HL-60 (cell line): ENCODE measurements around the gene MPZ.

Experiments
- GABPA ChIP-seq: IDR thresholded peaks from 2 replicates; pipeline ENCODE4 v1.6.1; 2012; ENCODE audit warnings: low read depth
- POLR2AphosphoS5 ChIP-seq: IDR thresholded peaks from 2 replicates; pipeline ENCODE4 v1.6.1; 2012; ENCODE audit warnings: low read depth
- SPI1 ChIP-seq: IDR thresholded peaks from 2 replicates; pipeline ENCODE4 v1.6.1; 2012; ENCODE audit warnings: low read depth, mild to moderate bottlenecking, borderline replicate concordance
- TF ChIP-seq, protein P1 (sequence below): IDR thresholded peaks from one replicate; pipeline ENCODE4 v1.5.1; 2011; ENCODE audit warnings: low read length, control low read depth, inconsistent platforms; ENCODE audit not compliant: insufficient read depth

DNA sequence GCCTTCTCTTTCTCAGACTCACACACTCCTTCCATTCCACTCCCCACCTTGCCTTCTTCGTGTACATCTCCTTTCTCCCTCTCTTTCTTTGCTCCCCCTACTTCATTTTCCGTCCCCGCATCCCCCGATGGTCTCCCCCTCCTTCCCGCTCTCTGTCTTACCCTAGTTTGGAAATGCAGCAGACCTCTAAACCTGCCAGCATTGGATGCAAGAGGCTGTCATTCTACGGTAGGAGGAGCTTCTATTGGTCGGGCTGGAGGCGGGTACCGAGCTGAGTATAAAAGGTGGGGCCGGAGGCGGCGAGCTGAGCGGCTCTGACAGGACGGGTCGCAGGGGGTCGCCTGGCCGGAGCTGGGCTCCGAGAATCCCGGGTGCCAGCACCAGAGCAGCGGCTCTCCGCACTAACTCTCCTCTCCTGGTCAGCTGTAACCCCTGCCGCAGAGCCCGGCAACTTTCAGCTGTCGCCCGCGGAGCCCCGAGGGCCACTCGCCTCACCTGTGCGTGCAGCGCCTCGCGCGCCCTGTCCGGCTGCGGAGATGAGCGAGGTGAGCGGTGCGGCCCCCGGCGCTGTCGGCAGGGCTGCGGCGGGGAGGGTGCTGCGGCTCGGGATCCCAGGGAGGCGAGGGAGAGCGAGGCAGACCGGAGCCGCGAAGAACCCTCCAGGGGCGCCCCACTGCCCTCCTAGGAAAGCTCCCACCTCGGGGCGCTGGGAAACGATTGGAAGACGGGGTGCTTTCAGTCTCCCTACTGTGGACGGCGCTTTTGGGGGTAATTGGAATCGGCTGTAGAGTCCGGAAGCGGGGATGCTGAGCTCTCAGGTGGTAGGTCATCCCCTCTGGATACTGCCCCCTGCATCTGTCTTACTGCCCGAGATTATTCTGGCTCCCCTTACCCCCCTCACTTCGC is 51.1 kb downstream of the MPZ start, which contains the start of gene PCP4L1:
- TF ChIP-seq, protein P1, sequence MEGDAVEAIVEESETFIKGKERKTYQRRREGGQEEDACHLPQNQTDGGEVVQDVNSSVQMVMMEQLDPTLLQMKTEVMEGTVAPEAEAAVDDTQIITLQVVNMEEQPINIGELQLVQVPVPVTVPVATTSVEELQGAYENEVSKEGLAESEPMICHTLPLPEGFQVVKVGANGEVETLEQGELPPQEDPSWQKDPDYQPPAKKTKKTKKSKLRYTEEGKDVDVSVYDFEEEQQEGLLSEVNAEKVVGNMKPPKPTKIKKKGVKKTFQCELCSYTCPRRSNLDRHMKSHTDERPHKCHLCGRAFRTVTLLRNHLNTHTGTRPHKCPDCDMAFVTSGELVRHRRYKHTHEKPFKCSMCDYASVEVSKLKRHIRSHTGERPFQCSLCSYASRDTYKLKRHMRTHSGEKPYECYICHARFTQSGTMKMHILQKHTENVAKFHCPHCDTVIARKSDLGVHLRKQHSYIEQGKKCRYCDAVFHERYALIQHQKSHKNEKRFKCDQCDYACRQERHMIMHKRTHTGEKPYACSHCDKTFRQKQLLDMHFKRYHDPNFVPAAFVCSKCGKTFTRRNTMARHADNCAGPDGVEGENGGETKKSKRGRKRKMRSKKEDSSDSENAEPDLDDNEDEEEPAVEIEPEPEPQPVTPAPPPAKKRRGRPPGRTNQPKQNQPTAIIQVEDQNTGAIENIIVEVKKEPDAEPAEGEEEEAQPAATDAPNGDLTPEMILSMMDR: no peak
- no peak for TF ChIP-seq GABPA
- no peak for TF ChIP-seq SPI1
- TF ChIP-seq POLR2AphosphoS5: no peak
